IgD-negative memory B cell (primary cell): ENCODE results near the gene GPSM3. TPM values are rescaled to one million over a fixed set of nuclear protein-coding genes. Genes with fewer than 3 reads are reported as not detected.
"Not testable (repeated sequence)": the region's sequence is repeated elsewhere in the genome, so short reads cannot be mapped to it uniquely, and the experiment has no call there.

ENCODE experiments used
- H3K27ac Mint-ChIP-seq, 3 donors: one replicate each; pipeline ENCODE4 v1.8.0; 2020 to 2022; ENCODE audit warnings: mild to moderate bottlenecking in 3 of 3, mixed read lengths in 3 of 3, moderate library complexity in 1 of 3
- H3K27me3 Mint-ChIP-seq: one replicate; pipeline ENCODE4 v1.8.0; 2021; ENCODE audit warnings: mixed read lengths
- H3K36me3 Mint-ChIP-seq: one replicate; pipeline ENCODE4 v1.8.0; 2020; ENCODE audit warnings: mild to moderate bottlenecking, mixed read lengths
- H3K4me1 Mint-ChIP-seq, 3 donors: one replicate each; pipeline ENCODE4 v1.8.0; 2020 to 2022; ENCODE audit warnings: mixed read lengths in 3 of 3, mild to moderate bottlenecking in 1 of 3
- H3K4me3 Mint-ChIP-seq, 4 donors: one replicate each; pipeline ENCODE4 v1.8.0; 2020 to 2022; ENCODE audit warnings: mild to moderate bottlenecking in 4 of 4, mixed read lengths in 4 of 4, moderate library complexity in 3 of 4
- H3K9me3 Mint-ChIP-seq, 3 donors: one replicate each; pipeline ENCODE4 v1.8.0; 2020 to 2021; ENCODE audit warnings: mixed read lengths in 3 of 3, mild to moderate bottlenecking in 1 of 3
- polyA plus RNA-seq: library from polyadenylated mRNA; unstranded; fragments of 300-500 nt; fragmentation: Illumina TruSeq; gene quantifications from one replicate; pipeline ENCODE4 v1.2.3, GENCODE V29; 2021

The GPSM3 gene
- polyA plus RNA-seq, 1 donor from 2014 or later: 156 TPM

DNA sequence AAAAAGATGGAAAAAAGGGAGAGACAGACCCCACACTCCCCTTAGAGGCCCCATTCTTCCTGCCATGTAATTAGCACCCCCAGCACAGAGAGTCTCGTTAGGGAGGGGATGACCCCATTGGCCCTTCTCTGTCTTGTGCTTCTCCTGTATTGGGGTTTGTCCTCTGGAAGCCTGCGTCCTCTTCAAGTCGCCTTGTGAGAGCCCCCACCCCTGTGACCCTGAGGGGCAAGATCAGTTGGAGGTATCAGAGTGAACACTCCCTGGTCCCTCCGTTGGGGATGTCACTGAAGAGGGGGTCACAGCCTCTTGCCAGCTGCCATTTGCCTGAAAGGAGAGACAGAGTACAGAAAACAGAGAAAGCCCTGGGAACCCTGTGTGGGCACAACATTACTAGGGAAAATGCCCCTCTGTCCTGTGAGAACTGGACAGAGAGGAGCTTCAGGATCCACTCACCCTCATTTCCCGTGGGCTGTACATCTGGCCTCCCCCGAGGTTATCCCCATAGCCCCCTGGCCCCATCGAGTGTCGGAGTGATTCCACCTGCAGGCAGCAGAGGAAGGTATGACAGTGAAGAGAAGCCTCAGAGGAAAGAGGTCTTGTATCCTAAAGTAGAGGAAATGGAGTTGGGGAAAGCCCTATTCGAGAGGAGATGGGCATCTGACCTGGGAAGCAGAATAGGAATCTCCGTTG, 6.1 kb downstream of the GPSM3 start:
- peaks cover 24 to 31% (median 27%) of the 10 kb centered on the region in 3 donors for H3K4me1 Mint-ChIP-seq

DNA sequence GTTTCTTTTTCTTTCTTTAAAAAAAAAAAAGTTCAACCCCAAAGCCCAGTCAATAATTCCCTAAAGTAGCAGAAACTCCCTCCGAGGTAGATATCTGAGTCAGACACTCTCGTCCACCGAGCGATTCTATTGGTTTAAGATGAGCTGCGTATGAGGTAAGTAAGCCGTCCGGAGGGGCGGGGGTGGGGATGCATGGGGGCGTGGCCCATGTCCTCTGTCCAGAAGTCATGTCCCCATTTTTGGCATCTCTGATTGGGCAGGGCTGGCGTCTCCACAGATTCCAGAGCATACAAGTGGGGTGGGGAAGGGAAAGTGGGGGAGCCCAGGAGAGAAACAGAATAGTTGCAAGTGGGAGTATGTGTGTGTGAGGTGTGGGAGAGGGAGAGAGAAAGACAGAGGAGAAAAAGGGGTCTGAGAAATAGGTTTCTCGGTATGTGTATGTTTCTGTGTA, 6.7 kb downstream of the GPSM3 start:
- not testable (repeated sequence) for H3K36me3 Mint-ChIP-seq, H3K9me3 Mint-ChIP-seq, H3K27me3 Mint-ChIP-seq
- H3K4me1 Mint-ChIP-seq: peaks cover 24 to 33% (median 29%) of the 10 kb centered on the region in 3 donors
- H3K4me3 Mint-ChIP-seq: peak overlapping the region; percentile 44 to 93 (median 80)
- H3K27ac Mint-ChIP-seq: peak overlapping the region; percentile 84 to 98 (median 93)

More for the DNA sequence above, 6.1 kb downstream of the GPSM3 start:
- H3K36me3 Mint-ChIP-seq, H3K9me3 Mint-ChIP-seq, H3K27me3 Mint-ChIP-seq: not testable (repeated sequence)
- Mint-ChIP-seq H3K4me3 (peak overlapping the region; percentile 30 to 93 (median 81)), H3K27ac (peak overlapping the region; percentile 84 to 98 (median 93))

DNA sequence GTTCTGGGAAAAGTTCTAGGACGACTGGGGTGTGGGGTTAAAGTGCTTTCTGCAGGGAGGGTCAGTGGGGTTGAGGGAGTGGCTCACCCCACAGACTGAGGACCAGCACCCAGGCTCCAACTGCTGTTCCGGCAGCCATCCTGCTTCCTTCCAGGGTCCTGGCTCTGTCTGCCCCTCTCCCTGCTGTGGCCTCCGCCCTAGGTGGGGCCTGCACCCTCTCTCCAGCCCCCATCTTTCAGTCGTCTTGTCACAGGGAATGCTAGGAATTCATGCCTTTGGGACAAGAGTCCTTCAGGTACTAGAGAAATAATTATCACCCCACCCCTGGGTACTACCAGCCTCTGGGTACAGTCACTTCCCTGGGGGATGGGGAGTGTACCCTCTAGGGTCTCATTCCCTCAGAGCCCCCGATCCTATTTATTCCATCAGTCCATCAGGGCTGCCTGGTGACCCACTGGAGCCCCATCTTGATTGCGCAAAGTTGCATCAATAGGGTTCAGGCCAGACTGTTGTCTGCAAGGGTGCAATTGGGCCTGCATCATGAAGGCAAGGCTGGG, 8.3 kb downstream of the GPSM3 start, which contains the start of gene AGER:
Gene AGER, minus strand, starts transcription at position 170 of the 557 bp plus-strand sequence. Its CDS starts 31 bp downstream, at position 139.
- H3K9me3 Mint-ChIP-seq: no peaks in the 10 kb centered on the region
- peaks cover 24 to 38% (median 37%) of the 10 kb centered on the region in 3 donors for H3K4me1 Mint-ChIP-seq
- H3K27ac Mint-ChIP-seq: peak within 1 kb of the TSS in 1 of 3 donors; percentile 85
- H3K4me3 Mint-ChIP-seq: peak within 1 kb of the TSS in 1 of 4 donors; percentile 74
- H3K27me3 Mint-ChIP-seq: no peaks in the 10 kb centered on the region
- peaks cover 5% of the 10 kb centered on the region for H3K36me3 Mint-ChIP-seq

DNA sequence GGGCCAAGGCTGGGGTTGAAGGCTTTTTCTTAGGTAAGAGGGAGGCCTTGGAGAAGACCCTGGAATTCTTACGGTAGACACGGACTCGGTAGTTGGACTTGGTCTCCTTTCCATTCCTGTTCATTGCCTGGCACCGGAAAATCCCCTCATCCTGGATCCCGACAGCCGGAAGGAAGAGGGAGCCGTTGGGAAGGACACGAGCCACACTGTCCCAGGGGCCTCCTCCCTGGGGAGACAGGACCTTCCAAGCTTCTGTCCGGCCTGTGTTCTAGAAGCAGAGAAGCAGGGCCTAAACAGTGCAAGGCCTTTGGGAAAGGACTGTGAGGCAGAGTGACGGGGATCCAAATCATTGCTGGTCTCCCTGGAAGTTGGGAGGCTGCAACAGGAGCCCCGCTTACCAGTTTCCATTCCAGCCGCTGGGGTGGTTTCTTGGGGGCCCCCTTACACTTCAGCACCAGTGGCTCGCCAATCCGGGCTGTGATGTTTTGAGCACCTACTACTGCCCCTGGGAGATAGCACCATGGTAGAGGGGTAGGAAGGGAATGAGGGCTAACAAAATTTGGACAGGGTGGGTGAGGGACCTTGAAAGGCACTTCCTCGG, 8.9 kb downstream of the GPSM3 start:
- H3K4me3 Mint-ChIP-seq: peak overlapping the region in 1 of 4 donors; percentile 74
- H3K27me3 Mint-ChIP-seq: no peaks in the 10 kb centered on the region
- H3K27ac Mint-ChIP-seq: peak overlapping the region in 1 of 3 donors; percentile 85
- H3K4me1 Mint-ChIP-seq: peaks cover 18 to 38% (median 37%) of the 10 kb centered on the region in 3 donors
- H3K36me3 Mint-ChIP-seq: peaks cover 5% of the 10 kb centered on the region
- H3K9me3 Mint-ChIP-seq: no peaks in the 10 kb centered on the region

DNA sequence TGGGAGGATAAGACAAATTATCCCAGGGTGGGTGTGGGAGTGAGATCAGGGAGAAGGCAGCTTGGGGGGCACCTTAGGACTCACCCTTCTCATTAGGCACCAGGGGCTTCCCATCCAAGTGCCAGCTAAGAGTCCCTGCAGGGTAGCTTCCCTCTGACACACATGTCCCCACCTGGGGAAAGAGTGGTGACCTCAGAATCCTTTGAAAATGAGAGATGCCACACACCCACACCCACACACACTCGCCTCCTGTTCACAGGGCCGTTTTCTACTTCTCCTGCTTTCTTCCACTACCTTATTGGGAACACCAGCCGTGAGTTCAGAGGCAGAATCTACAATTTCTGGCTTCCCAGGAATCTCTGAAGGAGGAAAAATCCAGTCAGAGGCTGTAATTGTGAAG, 9.4 kb downstream of the GPSM3 start:
- Mint-ChIP-seq H3K27ac (no peak overlapping the region), H3K36me3 (peaks cover 5% of the 10 kb centered on the region), H3K27me3 (no peaks in the 10 kb centered on the region), H3K4me1 (peaks cover 15 to 38% (median 35%) of the 10 kb centered on the region in 3 donors), H3K4me3 (no peak overlapping the region), H3K9me3 (no peaks in the 10 kb centered on the region)

DNA sequence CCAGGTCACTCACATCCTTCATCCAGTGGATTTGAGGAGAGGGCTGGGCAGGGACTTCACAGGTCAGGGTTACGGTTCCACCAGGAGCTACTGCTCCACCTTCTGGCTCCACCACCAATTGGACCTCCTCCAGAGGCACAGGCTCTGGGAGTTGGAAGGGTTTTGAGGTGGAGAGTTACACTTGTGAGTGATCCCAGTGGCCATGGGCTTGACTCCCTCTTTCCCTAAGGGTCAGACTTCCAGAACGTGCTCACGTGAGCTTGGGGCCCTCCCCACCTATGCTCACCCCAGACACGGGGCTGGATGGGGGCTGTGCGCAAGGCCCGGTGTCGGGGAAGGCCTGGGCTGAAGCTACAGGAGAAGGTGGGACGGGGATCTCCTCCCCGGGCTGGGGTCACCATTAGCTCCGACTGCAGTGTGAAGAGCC, 9.9 kb downstream of the GPSM3 start:
- Mint-ChIP-seq H3K4me1 (peaks cover 17 to 37% (median 35%) of the 10 kb centered on the region in 3 donors), H3K4me3 (no peak overlapping the region)

DNA sequence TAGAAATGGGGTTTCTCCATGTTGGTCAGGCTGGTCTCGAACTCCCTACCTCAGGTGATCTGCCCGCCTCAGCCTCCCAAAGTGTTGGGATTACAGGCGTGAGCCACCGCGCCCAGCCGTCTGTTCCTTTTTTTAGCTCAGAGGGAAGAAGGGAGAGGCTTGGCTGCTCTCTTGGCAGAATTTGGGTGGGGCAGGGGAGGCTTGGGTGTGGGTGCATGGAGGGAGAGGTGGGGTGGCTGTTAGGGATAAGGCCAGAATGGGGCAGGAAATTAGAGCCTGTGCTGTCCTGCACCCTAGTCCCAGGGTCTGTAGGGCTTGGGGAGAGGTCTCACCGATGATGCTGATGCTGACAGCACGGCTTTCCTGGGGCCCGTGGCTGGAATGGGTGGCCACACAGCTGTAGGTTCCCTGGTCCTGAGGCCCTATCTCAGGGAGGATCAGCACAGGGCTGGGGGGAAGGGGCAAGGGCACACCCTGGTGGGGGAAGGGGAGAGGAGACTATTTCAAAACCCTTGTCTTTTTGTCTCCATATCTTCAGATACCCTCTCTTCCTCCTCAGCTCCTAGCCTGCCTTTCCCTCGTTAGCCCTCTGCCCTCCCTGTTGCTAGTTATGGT, 10.4 kb downstream of the GPSM3 start:
- no peak overlapping the region for H3K27ac Mint-ChIP-seq
- peaks cover 23 to 35% (median 32%) of the 10 kb centered on the region in 3 donors for H3K4me1 Mint-ChIP-seq
- H3K9me3 Mint-ChIP-seq: no peaks in the 10 kb centered on the region
- H3K27me3 Mint-ChIP-seq: no peaks in the 10 kb centered on the region
- no peak overlapping the region for H3K4me3 Mint-ChIP-seq
- H3K36me3 Mint-ChIP-seq: peaks cover 5% of the 10 kb centered on the region

More for the DNA sequence above, 9.9 kb downstream of the GPSM3 start:
- H3K36me3 Mint-ChIP-seq: peaks cover 5% of the 10 kb centered on the region
- no peak overlapping the region for H3K27ac Mint-ChIP-seq
- H3K27me3 Mint-ChIP-seq: no peaks in the 10 kb centered on the region
- H3K9me3 Mint-ChIP-seq: no peaks in the 10 kb centered on the region

DNA sequence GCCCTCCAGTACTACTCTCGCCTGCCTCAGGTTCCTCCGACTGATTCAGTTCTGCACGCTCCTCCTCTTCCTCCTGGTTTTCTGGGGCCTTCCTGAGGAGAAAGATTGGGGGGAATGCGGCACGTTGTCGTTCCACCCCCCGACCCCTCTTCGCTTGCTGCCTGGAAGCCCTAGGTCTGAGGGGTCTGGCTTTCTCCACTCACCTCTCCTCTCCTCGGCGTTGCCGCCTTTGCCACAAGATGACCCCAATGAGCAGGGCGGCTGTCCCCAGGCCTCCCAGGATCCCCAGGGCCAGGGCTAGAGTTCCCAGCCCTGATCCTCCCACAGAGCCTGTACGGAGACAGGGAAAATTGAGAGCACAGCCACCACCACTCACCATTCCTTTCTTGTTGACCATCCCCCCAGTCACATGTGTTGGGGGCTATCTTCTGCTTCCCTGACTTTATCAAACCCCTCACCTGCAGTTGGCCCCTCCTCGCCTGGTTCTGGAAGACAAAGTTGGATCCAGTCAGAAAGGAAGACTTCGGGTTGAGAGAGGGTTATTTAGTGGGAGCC, 11.2 kb downstream of the GPSM3 start:
- H3K9me3 Mint-ChIP-seq: no peaks in the 10 kb centered on the region
- no peak overlapping the region for H3K4me3 Mint-ChIP-seq
- H3K27me3 Mint-ChIP-seq: no peaks in the 10 kb centered on the region
- H3K36me3 Mint-ChIP-seq: peaks cover 5% of the 10 kb centered on the region
- no peak overlapping the region for H3K27ac Mint-ChIP-seq
- peaks cover 22 to 37% (median 33%) of the 10 kb centered on the region in 3 donors for H3K4me1 Mint-ChIP-seq

DNA sequence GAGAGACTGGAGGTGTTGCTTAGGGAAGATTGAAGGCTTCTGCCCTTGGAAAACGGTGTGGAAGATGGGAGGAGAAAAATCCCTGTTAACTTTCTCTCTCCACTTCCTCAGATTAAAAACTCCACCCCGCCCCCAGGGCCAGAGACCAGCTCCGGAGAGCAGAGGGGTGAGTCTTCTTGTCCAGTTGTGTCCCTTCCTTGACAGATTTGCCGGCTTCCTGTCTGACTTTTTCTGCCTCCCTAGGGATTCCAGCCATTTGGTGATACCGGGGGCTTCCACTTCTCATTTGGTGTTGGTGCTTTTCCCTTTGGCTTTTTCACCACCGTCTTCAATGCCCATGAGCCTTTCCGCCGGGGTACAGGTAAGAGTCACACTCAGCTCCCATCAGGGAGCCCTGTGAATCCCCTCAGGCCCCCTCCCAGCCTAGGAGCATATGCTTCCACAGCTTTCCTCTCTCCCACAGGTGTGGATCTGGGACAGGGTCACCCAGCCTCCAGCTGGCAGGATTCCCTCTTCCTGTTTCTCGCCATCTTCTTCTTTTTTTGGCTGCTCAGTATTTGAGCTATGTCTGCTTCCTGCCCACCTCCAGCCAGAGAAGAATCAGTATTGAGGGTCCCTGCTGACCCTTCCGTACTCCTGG, 12.6 kb downstream of the GPSM3 start:
- Mint-ChIP-seq H3K4me3 (peak overlapping the region in 3 of 4 donors; percentile 0 to 75 (median 42)), H3K4me1 (peaks cover 17 to 40% (median 29%) of the 10 kb centered on the region in 3 donors), H3K27me3 (no peaks in the 10 kb centered on the region), H3K9me3 (no peaks in the 10 kb centered on the region), H3K36me3 (peaks cover 5% of the 10 kb centered on the region), H3K27ac (peak overlapping the region in 2 of 3 donors; percentile 50 to 54)

DNA sequence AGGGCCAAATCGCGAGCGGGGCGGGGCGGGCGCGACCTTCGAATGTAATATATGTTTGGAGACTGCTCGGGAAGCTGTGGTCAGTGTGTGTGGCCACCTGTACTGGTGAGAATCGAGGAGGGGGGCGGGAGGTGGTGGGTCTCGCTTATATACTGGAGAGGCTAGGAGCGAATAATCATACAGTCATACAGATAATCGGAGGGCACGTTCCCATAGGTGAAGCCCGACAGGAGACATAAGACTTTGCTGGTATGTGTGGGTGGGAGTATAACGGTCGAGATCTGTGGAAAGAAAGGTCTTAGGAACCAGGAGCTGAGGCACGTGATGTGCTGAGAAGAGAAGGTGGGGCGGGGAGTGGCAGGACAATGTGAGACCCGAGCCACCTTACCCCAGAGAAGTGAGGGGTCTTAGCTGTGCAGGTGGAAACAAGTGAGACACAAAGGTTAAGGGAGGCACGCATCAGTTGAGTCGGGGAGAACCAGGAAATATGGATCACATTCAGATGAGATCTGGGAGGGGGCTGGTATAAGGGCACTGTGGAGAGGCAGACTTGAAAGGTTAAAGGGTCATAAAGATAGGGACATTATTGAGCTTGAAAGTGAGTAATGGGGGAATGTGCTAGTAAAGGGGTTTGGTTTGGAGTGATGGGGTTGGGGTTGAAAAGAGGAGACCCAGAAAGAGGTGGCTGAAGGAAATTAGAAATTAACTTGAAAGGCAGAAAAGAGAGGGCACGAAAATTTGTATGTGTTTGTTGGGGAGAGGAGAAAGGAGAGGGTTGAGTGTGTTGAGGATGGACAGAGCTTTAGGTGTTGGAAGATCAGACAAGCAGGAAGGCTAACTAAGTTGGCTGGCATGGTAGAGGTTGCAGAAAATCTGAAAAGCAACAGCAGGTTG, 13.6 kb downstream of the GPSM3 start:
- peak overlapping the region; percentile 94 to 99 (median 98) for H3K27ac Mint-ChIP-seq
- no peaks in the 10 kb centered on the region for H3K27me3 Mint-ChIP-seq
- H3K4me3 Mint-ChIP-seq: peak overlapping the region; percentile 72 to 95 (median 93)
- peaks cover 22 to 50% (median 31%) of the 10 kb centered on the region in 3 donors for H3K4me1 Mint-ChIP-seq
- H3K36me3 Mint-ChIP-seq: peaks cover 5% of the 10 kb centered on the region
- H3K9me3 Mint-ChIP-seq: no peaks in the 10 kb centered on the region

DNA sequence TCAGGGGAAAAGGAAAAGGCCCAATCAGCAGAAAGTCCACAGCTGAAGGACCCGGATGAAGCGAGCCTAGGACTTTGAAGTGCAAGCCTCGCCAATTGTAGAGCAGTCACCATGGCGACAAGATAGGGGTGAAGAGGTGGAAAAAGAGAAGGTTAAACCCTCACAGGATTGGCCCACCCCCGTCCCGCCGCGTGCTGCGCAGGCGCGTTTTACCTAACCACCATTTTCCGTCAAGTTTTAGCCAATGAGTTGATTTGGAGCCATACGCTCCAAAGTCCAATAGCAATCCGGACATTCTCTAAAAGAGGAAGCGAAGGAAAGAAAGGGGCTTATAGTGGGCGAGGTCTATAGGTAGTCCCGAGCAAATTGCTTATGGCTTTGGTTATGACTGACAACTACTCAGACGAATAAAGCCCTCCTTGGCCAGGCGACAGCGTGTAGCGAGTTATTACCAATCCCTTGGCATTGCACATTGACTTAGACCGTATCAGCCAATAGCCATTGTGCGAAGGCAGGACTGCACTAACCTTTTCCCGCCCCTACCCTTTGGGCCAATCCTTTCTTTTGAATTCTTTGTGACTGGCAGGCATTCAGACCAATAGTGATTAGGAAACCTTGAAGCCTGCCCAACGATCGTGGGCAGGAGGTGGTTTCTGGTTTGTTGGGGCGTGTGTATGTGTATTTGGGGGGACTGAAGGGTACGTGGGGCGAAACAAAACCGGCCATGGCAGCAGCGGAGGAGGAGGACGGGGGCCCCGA, 14.5 kb downstream of the GPSM3 start, which contains the start of gene RNF5:
Gene RNF5, plus strand, starts transcription at position 618 of the 759 bp plus-strand sequence. Its CDS starts 107 bp downstream, at position 725.
- Mint-ChIP-seq H3K27ac (peak within 1 kb of the TSS; percentile 94 to 99 (median 98)), H3K27me3 (no peaks in the 10 kb centered on the region), H3K9me3 (no peaks in the 10 kb centered on the region), H3K4me3 (peak within 1 kb of the TSS; percentile 72 to 95 (median 93)), H3K4me1 (peaks cover 22 to 54% (median 31%) of the 10 kb centered on the region in 3 donors), H3K36me3 (peaks cover 5% of the 10 kb centered on the region)

DNA sequence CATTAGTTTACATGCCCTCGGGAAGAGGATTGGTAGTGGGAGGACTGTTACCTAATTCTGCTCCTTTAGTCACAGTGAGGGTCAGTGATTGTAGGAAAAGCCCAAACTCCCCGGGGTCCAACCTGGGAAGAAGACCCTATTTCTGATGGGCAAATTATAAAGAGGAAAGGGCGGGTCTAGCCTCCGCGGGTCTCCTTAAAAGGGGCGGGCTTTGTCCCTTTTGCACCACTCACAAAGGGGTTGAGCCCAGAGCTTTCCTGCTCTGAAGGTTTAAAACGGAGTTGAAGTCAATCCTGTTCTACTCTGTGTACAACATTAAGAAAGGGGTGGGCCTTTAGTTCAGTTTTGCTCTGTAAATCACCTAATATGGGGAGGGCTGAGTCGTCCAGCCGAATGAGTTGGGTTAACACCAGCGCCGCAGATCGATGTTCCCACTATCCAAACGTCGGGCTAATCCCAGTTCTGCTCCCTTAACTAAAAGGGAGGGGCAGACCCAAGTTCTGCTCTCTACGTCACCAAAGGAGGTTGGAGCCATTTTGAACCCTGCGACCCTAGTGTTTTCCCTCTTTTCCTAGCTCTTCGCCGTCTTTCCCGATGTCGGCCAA, 15.2 kb downstream of the GPSM3 start:
- H3K4me3 Mint-ChIP-seq: peak overlapping the region; percentile 72 to 95 (median 93)
- peak overlapping the region; percentile 94 to 99 (median 98) for H3K27ac Mint-ChIP-seq
- no peaks in the 10 kb centered on the region for H3K9me3 Mint-ChIP-seq
- peaks cover 5% of the 10 kb centered on the region for H3K36me3 Mint-ChIP-seq
- peaks cover 22 to 56% (median 30%) of the 10 kb centered on the region in 3 donors for H3K4me1 Mint-ChIP-seq
- H3K27me3 Mint-ChIP-seq: no peaks in the 10 kb centered on the region
